WTC11 (cell line): Measurements from ENCODE around the gene HDDC3. TPM values are rescaled to one million over a fixed set of nuclear protein-coding genes. Genes with fewer than 3 reads are reported as not detected.
A peak's percentile ranks its signal among the peaks of the same experiment; 100 is the strongest.

Experiments used
- AR ChIP-seq: fragments of 250-450 bp; sonication (Bioruptor Pico); IDR thresholded peaks from 2 replicates; pipeline ENCODE4 v1.9.0; 2021; ENCODE audit warnings: mild to moderate bottlenecking
- ARID4B ChIP-seq: sonication (generic); formaldehyde crosslinking; IDR thresholded peaks from 2 replicates; pipeline ENCODE4 v1.8.0; 2023; ENCODE audit warnings: missing genetic modification reagents, mild to moderate bottlenecking, borderline replicate concordance
- CREM ChIP-seq: sonication (generic); formaldehyde crosslinking; IDR thresholded peaks from 2 replicates; pipeline ENCODE4 v1.8.1; 2022; ENCODE audit warnings: mild to moderate bottlenecking, missing genetic modification reagents, moderate library complexity
- CTCF ChIP-seq: fragments of 200-600 bp; IDR thresholded peaks from 2 replicates; pipeline ENCODE4 v1.8.0; 2022; ENCODE audit warnings: antibody characterized with exemption
- ESRRA ChIP-seq: sonication (generic); formaldehyde crosslinking; IDR thresholded peaks from 2 replicates; pipeline ENCODE4 v1.8.1; 2022; ENCODE audit warnings: mild to moderate bottlenecking, missing genetic modification reagents, borderline replicate concordance
- FOXP4 ChIP-seq: sonication (generic); formaldehyde crosslinking; IDR thresholded peaks from 2 replicates; pipeline ENCODE4 v1.8.0; 2022; ENCODE audit warnings: mild to moderate bottlenecking, missing genetic modification reagents
- GABPB1 ChIP-seq: sonication (generic); formaldehyde crosslinking; IDR thresholded peaks from 2 replicates; pipeline ENCODE4 v1.8.1; 2023; ENCODE audit warnings: mild to moderate bottlenecking, missing genetic modification reagents
- GRHL2 ChIP-seq: fragments of 250-450 bp; sonication (Bioruptor Pico); IDR thresholded peaks from 2 replicates; pipeline ENCODE4 v1.8.0; 2022; ENCODE audit warnings: mild to moderate bottlenecking, moderate library complexity; ENCODE audit not compliant: insufficient replicate concordance, severe bottlenecking
- KAT7 ChIP-seq: sonication (generic); formaldehyde crosslinking; IDR thresholded peaks from 2 replicates; pipeline ENCODE4 v1.8.1; 2023; ENCODE audit warnings: missing genetic modification reagents, mild to moderate bottlenecking, borderline replicate concordance
- NFATC4 ChIP-seq: fragments of 250-450 bp; sonication (Bioruptor Pico); IDR thresholded peaks from 2 replicates; pipeline ENCODE4 v1.9.0; 2021; ENCODE audit warnings: mild to moderate bottlenecking
- NFYB ChIP-seq: sonication (generic); formaldehyde crosslinking; conservative IDR thresholded peaks from 2 replicates; pipeline ENCODE4 v1.8.0; 2022; ENCODE audit warnings: low read depth, missing genetic modification reagents
- NR2C2 ChIP-seq: sonication (generic); formaldehyde crosslinking; IDR thresholded peaks from 2 replicates; pipeline ENCODE4 v1.8.0; 2022; ENCODE audit warnings: mild to moderate bottlenecking, missing genetic modification reagents
- NR3C1 ChIP-seq: sonication (generic); formaldehyde crosslinking; conservative IDR thresholded peaks from 2 replicates; pipeline ENCODE4 v1.8.1; 2023; ENCODE audit warnings: low read depth, mild to moderate bottlenecking, missing genetic modification reagents
- PRDM15 ChIP-seq: sonication (generic); formaldehyde crosslinking; IDR thresholded peaks from 2 replicates; pipeline ENCODE4 v1.8.0; 2022; ENCODE audit warnings: missing genetic modification reagents
- PRRX2 ChIP-seq: fragments of 250-450 bp; sonication (Bioruptor Pico); IDR thresholded peaks from 2 replicates; pipeline ENCODE4 v1.8.0; 2021; ENCODE audit warnings: mild to moderate bottlenecking
- TEAD1 ChIP-seq: sonication (generic); formaldehyde crosslinking; IDR thresholded peaks from 2 replicates; pipeline ENCODE4 v1.8.0; 2022; ENCODE audit warnings: mild to moderate bottlenecking, missing genetic modification reagents
- ZNF138 ChIP-seq: sonication (generic); formaldehyde crosslinking; conservative IDR thresholded peaks from 2 replicates; pipeline ENCODE4 v1.8.1; 2022; ENCODE audit warnings: mild to moderate bottlenecking, moderate library complexity, missing genetic modification reagents
- ZNF317 ChIP-seq: sonication (generic); formaldehyde crosslinking; IDR thresholded peaks from 2 replicates; pipeline ENCODE4 v1.8.1; 2023; ENCODE audit warnings: low read depth, mild to moderate bottlenecking, moderate library complexity, missing genetic modification reagents, borderline replicate concordance
- total RNA-seq: library from RNA; stranded (reverse); gene quantifications from 3 replicates; pipeline ENCODE4 v1.2.3, GENCODE V29; 2021
- TF ChIP-seq, protein P1 (sequence below): fragments of 250-450 bp; sonication (Bioruptor Pico); IDR thresholded peaks from 2 replicates; pipeline ENCODE4 v2.1.2; 2022; ENCODE audit warnings: mild to moderate bottlenecking, moderate library complexity

HDDC3 gene
- total RNA-seq, 1 experiment from 2014 or later = 16.4 TPM

GRCh38 chr15:90954712-90955623 is 22.6 kb upstream of the HDDC3 start, which contains the start of gene RCCD1 (continued):
- TF ChIP-seq FOXP4 (CRISPR knock-in tag) = peak; percentile 79; the same call in 1 of the 2 replicates
- TF ChIP-seq CTCF = no peak
- TF ChIP-seq NFATC4 (CRISPR knock-in tag) = no peak
- TF ChIP-seq PRRX2 (CRISPR knock-in tag) = peak; percentile 61
- no peak for TF ChIP-seq GRHL2
- no peak for TF ChIP-seq NR3C1 (CRISPR knock-in tag)
- no peak for TF ChIP-seq NR2C2 (CRISPR knock-in tag)
- TF ChIP-seq NFYB (CRISPR knock-in tag) = peak; percentile 68
- 0 out of 2 replicates have a peak, but pooled peaks have one; percentile 30 for TF ChIP-seq ZNF317 (CRISPR knock-in tag)
- peak; percentile 86 for TF ChIP-seq ARID4B (CRISPR knock-in tag)
- 0 out of 2 replicates have a peak, but pooled peaks have one; percentile 52 for TF ChIP-seq PRDM15
- peak; percentile 59; the same call in 1 of the 2 replicates for TF ChIP-seq GABPB1 (CRISPR knock-in tag)
- TF ChIP-seq KAT7 (CRISPR knock-in tag) = no peak
- TF ChIP-seq AR (CRISPR knock-in tag) = 0 out of 2 replicates have a peak, but pooled peaks have one; percentile 53
- TF ChIP-seq ESRRA (CRISPR knock-in tag) = peak; percentile 85
- peak; percentile 57 for TF ChIP-seq CREM
- peak; percentile 34; the same call in 1 of the 2 replicates for TF ChIP-seq TEAD1 (CRISPR knock-in tag)
- TF ChIP-seq, protein P1, sequence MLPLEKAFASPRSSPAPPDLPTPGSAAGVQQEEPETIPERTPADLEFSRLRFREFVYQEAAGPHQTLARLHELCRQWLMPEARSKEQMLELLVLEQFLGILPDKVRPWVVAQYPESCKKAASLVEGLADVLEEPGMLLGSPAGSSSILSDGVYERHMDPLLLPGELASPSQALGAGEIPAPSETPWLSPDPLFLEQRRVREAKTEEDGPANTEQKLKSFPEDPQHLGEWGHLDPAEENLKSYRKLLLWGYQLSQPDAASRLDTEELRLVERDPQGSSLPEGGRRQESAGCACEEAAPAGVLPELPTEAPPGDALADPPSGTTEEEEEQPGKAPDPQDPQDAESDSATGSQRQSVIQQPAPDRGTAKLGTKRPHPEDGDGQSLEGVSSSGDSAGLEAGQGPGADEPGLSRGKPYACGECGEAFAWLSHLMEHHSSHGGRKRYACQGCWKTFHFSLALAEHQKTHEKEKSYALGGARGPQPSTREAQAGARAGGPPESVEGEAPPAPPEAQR (CRISPR knock-in tag) = no peak
- TF ChIP-seq ZNF138 = no peak
